ENCODE data around the gene CA10. TPM values are rescaled to one million over a fixed set of nuclear protein-coding genes. Genes with fewer than 3 reads are reported as not detected.

The CA10 gene
- total RNA-seq, 2 donors from 2014 or later, result 0.22 to 0.37 TPM

- peak; percentile 96 for DNase-seq
- TF ChIP-seq CTCF (conservative IDR thresholded peaks at IDR 0.05), result peak; percentile 93
- Mint-ChIP-seq H3K4me1 (peaks cover 13% of the 10 kb centered on the region), H3K27ac (no peak overlapping the region), H3K4me3 (no peak overlapping the region), H3K36me3 (ENCODE audit: low read depth) (no peaks in the 10 kb centered on the region), H3K27me3 (ENCODE audit: insufficient read depth) (peaks cover 9% of the 10 kb centered on the region), H3K9me3 (peaks cover 3% of the 10 kb centered on the region)
- Histone ChIP-seq H3K27ac (ENCODE audit: low read depth, low read length) (no peak overlapping the region), H3K4me3 (ENCODE audit: low read length) (no peak overlapping the region), H3K9me3 (ENCODE audit: control insufficient read depth, low read length) (peaks cover 23% of the 10 kb centered on the region), H3K36me3 (ENCODE audit: control insufficient read depth, insufficient read depth, low read length) (no peaks in the 10 kb centered on the region), H3K9ac (ENCODE audit: extremely low read depth, low read length, poor library complexity, severe bottlenecking) (no peak overlapping the region), H3K4me1 (ENCODE audit: control insufficient read depth, insufficient read depth, low read length) (no peaks in the 10 kb centered on the region), H3K27me3 (ENCODE audit: control insufficient read depth, insufficient read depth, low read length, poor library complexity, severe bottlenecking) (peaks cover 1% of the 10 kb centered on the region)
- 12 to 28% methylated on average over 3 to 5 of the region's 5 CpGs for WGBS, 2 experiments (ENCODE audit: insufficient coverage in 1 of 2, insufficient read length in 1 of 2)
Observed at GRCh38 chr17:51860954-51861561, 297.5 kb downstream of the CA10 start.

- Histone ChIP-seq H3K9me3 (ENCODE audit: control insufficient read depth, low read length) (no peaks in the 10 kb centered on the region), H3K9ac (ENCODE audit: extremely low read depth, low read length, poor library complexity, severe bottlenecking) (no peak overlapping the region), H3K4me1 (ENCODE audit: control insufficient read depth, insufficient read depth, low read length) (no peaks in the 10 kb centered on the region), H3K36me3 (ENCODE audit: control insufficient read depth, insufficient read depth, low read length) (no peaks in the 10 kb centered on the region), H3K27ac (ENCODE audit: low read depth, low read length) (no peak overlapping the region), H3K27me3 (ENCODE audit: control insufficient read depth, insufficient read depth, low read length, poor library complexity, severe bottlenecking) (peaks cover 5% of the 10 kb centered on the region), H3K4me3 (ENCODE audit: low read length) (no peak overlapping the region)
- Mint-ChIP-seq H3K9me3 (no peaks in the 10 kb centered on the region), H3K4me3 (no peak overlapping the region), H3K36me3 (ENCODE audit: low read depth) (no peaks in the 10 kb centered on the region), H3K27ac (no peak overlapping the region), H3K4me1 (peaks cover 16% of the 10 kb centered on the region), H3K27me3 (ENCODE audit: insufficient read depth) (peaks cover 14% of the 10 kb centered on the region)
- TF ChIP-seq CTCF (conservative IDR thresholded peaks at IDR 0.05), result peak; percentile 58
- WGBS, 2 experiments (ENCODE audit: insufficient coverage in 1 of 2, insufficient read length in 1 of 2), result 79 to 82% methylated on average over 5 to 6 of the region's 6 CpGs
- peak; percentile 65 for DNase-seq
Observed at GRCh38 chr17:51857052-51857597, 301.4 kb downstream of the CA10 start.

DNA sequence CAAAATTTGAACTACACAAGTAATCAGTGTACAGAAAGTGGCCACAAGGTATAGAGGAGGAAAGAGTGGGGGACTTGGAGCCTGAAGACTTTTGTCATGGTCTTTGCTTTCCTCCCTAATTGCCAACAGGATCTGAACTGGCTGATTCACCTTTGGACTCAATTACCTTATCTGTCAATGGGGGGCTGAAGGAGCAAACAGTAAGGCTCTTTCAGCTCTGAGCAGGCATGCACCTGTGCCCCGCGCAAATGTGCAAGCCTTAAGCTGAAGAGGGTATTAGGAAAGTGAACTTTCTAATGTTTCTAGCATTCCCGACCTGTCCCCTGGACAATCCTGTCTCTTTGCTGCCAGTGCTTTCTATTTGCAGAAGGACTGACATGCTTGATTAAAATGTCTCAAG, 302.7 kb downstream of the CA10 start:
- peaks cover 5% of the 10 kb centered on the region for H3K27me3 ChIP-seq (ENCODE audit: control insufficient read depth, insufficient read depth, low read length, poor library complexity, severe bottlenecking)
- peaks cover 14% of the 10 kb centered on the region for H3K27me3 Mint-ChIP-seq (ENCODE audit: insufficient read depth)
- H3K27ac ChIP-seq (ENCODE audit: low read depth, low read length), result no peak overlapping the region
- peaks cover 13% of the 10 kb centered on the region for H3K4me1 Mint-ChIP-seq
- TF ChIP-seq CTCF (conservative IDR thresholded peaks at IDR 0.05), result no peak
- H3K4me3 ChIP-seq (ENCODE audit: low read length), result no peak overlapping the region
- no peaks in the 10 kb centered on the region for H3K36me3 ChIP-seq (ENCODE audit: control insufficient read depth, insufficient read depth, low read length)
- H3K36me3 Mint-ChIP-seq (ENCODE audit: low read depth), result no peaks in the 10 kb centered on the region
- no peak overlapping the region for H3K9ac ChIP-seq (ENCODE audit: extremely low read depth, low read length, poor library complexity, severe bottlenecking)
- H3K27ac Mint-ChIP-seq, result no peak overlapping the region
- H3K4me3 Mint-ChIP-seq, result no peak overlapping the region
- H3K9me3 Mint-ChIP-seq, result no peaks in the 10 kb centered on the region
- H3K4me1 ChIP-seq (ENCODE audit: control insufficient read depth, insufficient read depth, low read length), result no peaks in the 10 kb centered on the region
- 67 to 76% methylated on average over 1 to 3 of the region's 3 CpGs for WGBS, 2 experiments (ENCODE audit: insufficient coverage in 1 of 2, insufficient read length in 1 of 2)
- H3K9me3 ChIP-seq (ENCODE audit: control insufficient read depth, low read length), result no peaks in the 10 kb centered on the region
- no peak for DNase-seq
